ENCODE measurements around the gene KRT80. TPM values are rescaled to one million over a fixed set of nuclear protein-coding genes. Genes with fewer than 3 reads are reported as not detected.

KRT80 gene
- total and polyA plus RNA-seq, 2 donors from 2014 or later = 1.0 to 12.3 TPM

- H3K9ac ChIP-seq (ENCODE audit: low read length in 3 of 3) = no peak overlapping the region
- peaks cover 0 to 3% (median 0%) of the 10 kb centered on the region in 3 donors for H3K4me1 ChIP-seq (ENCODE audit: control insufficient read depth in 2 of 3, insufficient read depth in 2 of 3, low read depth in 1 of 3, low read length in 3 of 3)
- H3K27me3 ChIP-seq (ENCODE audit: control insufficient read depth, insufficient read depth, low read length) = no peaks in the 10 kb centered on the region
- intact Hi-C loops (cut with DNase I) = no loop called here
- DNase-seq (no peak), FAIRE-seq (no peak)
- no peak overlapping the region for H3K27ac ChIP-seq (ENCODE audit: low read depth in 2 of 2, low read length in 2 of 2)
- no peaks in the 10 kb centered on the region for H3K9me3 ChIP-seq (ENCODE audit: control insufficient read depth in 2 of 3, insufficient read depth in 1 of 3, low read length in 3 of 3)
- TF ChIP-seq CTCF (IDR thresholded peaks at IDR 0.05; ENCODE audit: borderline replicate concordance, extremely low read depth, insufficient read depth) = no peak
- no peaks in the 10 kb centered on the region for H3K36me3 ChIP-seq (ENCODE audit: control insufficient read depth in 2 of 3, insufficient read depth in 3 of 3, low read length in 3 of 3)
- no peak overlapping the region for H3K4me3 ChIP-seq (ENCODE audit: low read length in 3 of 3)
Measured at GRCh38 chr12:52166672-52167071, 25.1 kb downstream of the KRT80 start.

GRCh38 chr12:52165096-52165855, 26.5 kb downstream of the KRT80 start:
- intact Hi-C loops (cut with DNase I) = no loop called here
- H3K4me1 ChIP-seq (ENCODE audit: control insufficient read depth in 2 of 3, insufficient read depth in 2 of 3, low read depth in 1 of 3, low read length in 3 of 3) = peaks cover 0 to 3% (median 0%) of the 10 kb centered on the region in 3 donors
- DNase-seq = no peak
- H3K4me3 ChIP-seq (ENCODE audit: low read length in 3 of 3) = no peak overlapping the region
- no peak overlapping the region for H3K27ac ChIP-seq (ENCODE audit: low read depth in 2 of 2, low read length in 2 of 2)
- FAIRE-seq = no peak
- TF ChIP-seq CTCF (IDR thresholded peaks at IDR 0.05; ENCODE audit: borderline replicate concordance, extremely low read depth, insufficient read depth) = no peak
- H3K27me3 ChIP-seq (ENCODE audit: control insufficient read depth, insufficient read depth, low read length) = no peaks in the 10 kb centered on the region
- no peaks in the 10 kb centered on the region for H3K36me3 ChIP-seq (ENCODE audit: control insufficient read depth in 2 of 3, insufficient read depth in 3 of 3, low read length in 3 of 3)
- H3K9me3 ChIP-seq (ENCODE audit: control insufficient read depth in 2 of 3, insufficient read depth in 1 of 3, low read length in 3 of 3) = no peaks in the 10 kb centered on the region
- H3K9ac ChIP-seq (ENCODE audit: low read length in 3 of 3) = no peak overlapping the region

GRCh38 chr12:52164624-52165023, 27.2 kb downstream of the KRT80 start:
- H3K4me3 ChIP-seq (ENCODE audit: low read length in 3 of 3) = no peak overlapping the region
- TF ChIP-seq CTCF (IDR thresholded peaks at IDR 0.05; ENCODE audit: borderline replicate concordance, extremely low read depth, insufficient read depth) = no peak
- DNase-seq (no peak), FAIRE-seq (no peak)
- no peaks in the 10 kb centered on the region for H3K36me3 ChIP-seq (ENCODE audit: control insufficient read depth in 2 of 3, insufficient read depth in 3 of 3, low read length in 3 of 3)
- intact Hi-C loops (cut with DNase I) = no loop called here
- H3K4me1 ChIP-seq (ENCODE audit: control insufficient read depth in 2 of 3, insufficient read depth in 2 of 3, low read depth in 1 of 3, low read length in 3 of 3) = peaks cover 0 to 3% (median 0%) of the 10 kb centered on the region in 3 donors
- no peaks in the 10 kb centered on the region for H3K27me3 ChIP-seq (ENCODE audit: control insufficient read depth, insufficient read depth, low read length)
- H3K9ac ChIP-seq (ENCODE audit: low read length in 3 of 3) = no peak overlapping the region
- H3K27ac ChIP-seq (ENCODE audit: low read depth in 2 of 2, low read length in 2 of 2) = no peak overlapping the region
- no peaks in the 10 kb centered on the region for H3K9me3 ChIP-seq (ENCODE audit: control insufficient read depth in 2 of 3, insufficient read depth in 1 of 3, low read length in 3 of 3)
